Measurements from ENCODE around the gene KANSL1. TPM values are rescaled to one million over a fixed set of nuclear protein-coding genes. Genes with fewer than 3 reads are reported as not detected.
"Not testable (repeated sequence)": the region's sequence is repeated elsewhere in the genome, so short reads cannot be mapped to it uniquely, and the experiment has no call there.

The KANSL1 gene
- total RNA-seq, 2 donors from 2014 or later, result 73.5 to 130 TPM

GRCh38 chr17:46198233-46198632 lies 5.0 kb upstream of the KANSL1 start:
- H3K27me3 Mint-ChIP-seq (ENCODE audit: low read depth), result no peaks in the 10 kb centered on the region
- H3K4me1 Mint-ChIP-seq (ENCODE audit: low read depth), result peaks cover 77% of the 10 kb centered on the region
- peaks cover 0 to 2% of the 10 kb centered on the region in 2 donors for H3K9me3 Mint-ChIP-seq
- ATAC-seq (replicated peaks in 1 of 2) (no peak), DNase-seq (no peak)
- H3K4me3 Mint-ChIP-seq, result no peak overlapping the region
- peaks cover 0 to 6% of the 10 kb centered on the region in 2 donors for H3K36me3 Mint-ChIP-seq (ENCODE audit: insufficient read depth in 2 of 2)
- H3K27ac Mint-ChIP-seq, result no peak overlapping the region

- Mint-ChIP-seq H3K27me3 (ENCODE audit: low read depth) (no peaks in the 10 kb centered on the region), H3K36me3 (ENCODE audit: insufficient read depth in 2 of 2) (peaks cover 1 to 6% of the 10 kb centered on the region in 2 donors), H3K4me3 (no peak overlapping the region), H3K9me3 (peaks cover 0 to 2% of the 10 kb centered on the region in 2 donors), H3K4me1 (ENCODE audit: low read depth) (peaks cover 71% of the 10 kb centered on the region), H3K27ac (peak overlapping the region; percentile 34)
- ATAC-seq (replicated peaks in 1 of 2) (no peak), DNase-seq (no peak)
Observed at GRCh38 chr17:46197530-46197929, 4.3 kb upstream of the KANSL1 start.

- Mint-ChIP-seq H3K27ac (peak overlapping the region; percentile 82), H3K36me3 (ENCODE audit: insufficient read depth in 2 of 2) (peaks cover 6 to 9% of the 10 kb centered on the region in 2 donors), H3K4me3 (peak overlapping the region in 1 of 2 donors; percentile 66), H3K27me3 (ENCODE audit: low read depth) (no peaks in the 10 kb centered on the region), H3K9me3 (peaks cover 0 to 2% of the 10 kb centered on the region in 2 donors), H3K4me1 (ENCODE audit: low read depth) (peaks cover 58% of the 10 kb centered on the region)
- ATAC-seq (replicated peaks in 1 of 2), result no peak
- no peak for DNase-seq
Observed at GRCh38 chr17:46195939-46196716, 2.9 kb upstream of the KANSL1 start.

GRCh38 chr17:46195217-46195855 lies 2.1 kb upstream of the KANSL1 start:
- ATAC-seq (replicated peaks in 1 of 2) (no peak), DNase-seq (no peak)
- peaks cover 0 to 2% of the 10 kb centered on the region in 2 donors for H3K9me3 Mint-ChIP-seq
- H3K36me3 Mint-ChIP-seq (ENCODE audit: insufficient read depth in 2 of 2), result peaks cover 6 to 9% of the 10 kb centered on the region in 2 donors
- peak overlapping the region; percentile 96 for H3K27ac Mint-ChIP-seq
- peaks cover 56% of the 10 kb centered on the region for H3K4me1 Mint-ChIP-seq (ENCODE audit: low read depth)
- H3K27me3 Mint-ChIP-seq (ENCODE audit: low read depth), result no peaks in the 10 kb centered on the region
- H3K4me3 Mint-ChIP-seq, result peak overlapping the region; percentile 66 to 84

- DNase-seq, result peak; percentile 62 to 80
Observed at GRCh38 chr17:46194393-46195216, 1.4 kb upstream of the KANSL1 start.

GRCh38 chr17:46193626-46194392 lies 580 bp upstream of the KANSL1 start:
- peak; percentile 93 to 96 for DNase-seq
- H3K27me3 Mint-ChIP-seq (ENCODE audit: low read depth), result no peaks in the 10 kb centered on the region
- peaks cover 6 to 8% of the 10 kb centered on the region in 2 donors for H3K36me3 Mint-ChIP-seq (ENCODE audit: insufficient read depth in 2 of 2)
- peak overlapping the region; percentile 66 to 84 for H3K4me3 Mint-ChIP-seq
- peak; percentile 77 to 86 for ATAC-seq (replicated peaks in 1 of 2)
- H3K9me3 Mint-ChIP-seq, result peaks cover 0 to 2% of the 10 kb centered on the region in 2 donors
- peaks cover 60% of the 10 kb centered on the region for H3K4me1 Mint-ChIP-seq (ENCODE audit: low read depth)
- peak overlapping the region; percentile 96 for H3K27ac Mint-ChIP-seq

More at GRCh38 chr17:46194393-46195216, 1.4 kb upstream of the KANSL1 start:
- peak overlapping the region; percentile 96 for H3K27ac Mint-ChIP-seq
- peak; percentile 36 to 54 for ATAC-seq (replicated peaks in 1 of 2)
- H3K36me3 Mint-ChIP-seq (ENCODE audit: insufficient read depth in 2 of 2), result peaks cover 6 to 8% of the 10 kb centered on the region in 2 donors
- peaks cover 0 to 2% of the 10 kb centered on the region in 2 donors for H3K9me3 Mint-ChIP-seq
- peaks cover 58% of the 10 kb centered on the region for H3K4me1 Mint-ChIP-seq (ENCODE audit: low read depth)
- H3K4me3 Mint-ChIP-seq, result peak overlapping the region; percentile 66 to 84
- H3K27me3 Mint-ChIP-seq (ENCODE audit: low read depth), result no peaks in the 10 kb centered on the region

GRCh38 chr17:46192439-46193150 lies 634 bp downstream of the KANSL1 start:
- peak; percentile 69 to 77 for DNase-seq
- no peaks in the 10 kb centered on the region for H3K27me3 Mint-ChIP-seq (ENCODE audit: low read depth)
- H3K9me3 Mint-ChIP-seq, result peaks cover 0 to 2% of the 10 kb centered on the region in 2 donors
- peaks cover 67% of the 10 kb centered on the region for H3K4me1 Mint-ChIP-seq (ENCODE audit: low read depth)
- H3K36me3 Mint-ChIP-seq (ENCODE audit: insufficient read depth in 2 of 2), result peaks cover 6 to 11% of the 10 kb centered on the region in 2 donors
- peak overlapping the region; percentile 92 to 100 for H3K4me3 Mint-ChIP-seq
- ATAC-seq (replicated peaks in 1 of 2), result peak; percentile 11 to 23
- peak overlapping the region; percentile 97 for H3K27ac Mint-ChIP-seq

- peaks cover 0 to 1% of the 10 kb centered on the region in 2 donors for H3K9me3 Mint-ChIP-seq
- peaks cover 67% of the 10 kb centered on the region for H3K4me1 Mint-ChIP-seq (ENCODE audit: low read depth)
- peak overlapping the region; percentile 97 for H3K27ac Mint-ChIP-seq
- DNase-seq (no peak), ATAC-seq (replicated peaks in 1 of 2) (no peak)
- no peaks in the 10 kb centered on the region for H3K27me3 Mint-ChIP-seq (ENCODE audit: low read depth)
- H3K4me3 Mint-ChIP-seq, result peak overlapping the region; percentile 92 to 100
- H3K36me3 Mint-ChIP-seq (ENCODE audit: insufficient read depth in 2 of 2), result peaks cover 6 to 9% of the 10 kb centered on the region in 2 donors
Observed at GRCh38 chr17:46192189-46192438, 1.1 kb downstream of the KANSL1 start.

- Mint-ChIP-seq H3K27ac (peak overlapping the region; percentile 97), H3K36me3 (ENCODE audit: insufficient read depth in 2 of 2) (peaks cover 6 to 7% of the 10 kb centered on the region in 2 donors), H3K4me3 (peak overlapping the region; percentile 92 to 100), H3K27me3 (ENCODE audit: low read depth) (no peaks in the 10 kb centered on the region), H3K9me3 (no peaks in the 10 kb centered on the region), H3K4me1 (ENCODE audit: low read depth) (peaks cover 68% of the 10 kb centered on the region)
- ATAC-seq (replicated peaks in 1 of 2) (no peak), DNase-seq (peak; percentile 19 to 39)
Observed at GRCh38 chr17:46191322-46192188, 1.7 kb downstream of the KANSL1 start.

- peak overlapping the region; percentile 97 for H3K27ac Mint-ChIP-seq
- H3K4me3 Mint-ChIP-seq, result peak overlapping the region; percentile 92 to 100
- H3K27me3 Mint-ChIP-seq (ENCODE audit: low read depth), result no peaks in the 10 kb centered on the region
- H3K36me3 Mint-ChIP-seq (ENCODE audit: insufficient read depth in 2 of 2), result peaks cover 6 to 7% of the 10 kb centered on the region in 2 donors
- H3K4me1 Mint-ChIP-seq (ENCODE audit: low read depth), result peaks cover 68% of the 10 kb centered on the region
- DNase-seq (no peak), ATAC-seq (replicated peaks in 1 of 2) (no peak)
- H3K9me3 Mint-ChIP-seq, result no peaks in the 10 kb centered on the region
Observed at GRCh38 chr17:46190763-46191162, 2.5 kb downstream of the KANSL1 start.

GRCh38 chr17:46186827-46187235 lies 6.4 kb downstream of the KANSL1 start:
- Mint-ChIP-seq H3K4me1 (ENCODE audit: low read depth) (peaks cover 90% of the 10 kb centered on the region), H3K4me3 (peak overlapping the region; percentile 23 to 54), H3K27ac (peak overlapping the region; percentile 41)
- not testable (repeated sequence) for H3K27me3 Mint-ChIP-seq (ENCODE audit: low read depth); H3K36me3 Mint-ChIP-seq (ENCODE audit: insufficient read depth in 2 of 2); H3K9me3 Mint-ChIP-seq
- DNase-seq, result peak; percentile 32 to 50
- peak; percentile 65 to 80 for ATAC-seq (replicated peaks in 1 of 2)
